GM13977 (cell line): ENCODE measurements around the gene ALDH1B1.

Experiments
- DNase-seq: peaks from one replicate; pipeline ENCODE4 v3.0.0; 2012; ENCODE audit warnings: low spot score
- CTCF ChIP-seq: IDR thresholded peaks from 2 replicates; pipeline ENCODE4 v1.5.1; 2012; ENCODE audit warnings: mild to moderate bottlenecking, control low read depth; ENCODE audit not compliant: insufficient read depth; ENCODE audit errors: extremely low read depth, missing control alignments
- in situ Hi-C: fragments of 300-500 bp; cut with MboI; formaldehyde crosslinking; loops from one replicate; pipeline ENCODE4 v1.12.0; 2022; ENCODE audit warnings: low sequenced_read_pairs, low pct_unique_long_range_greater_than_20kb, mixed read lengths, inconsistent platforms; ENCODE audit not compliant: unreplicated experiment

ALDH1B1 gene

GRCh38 chr9:38418366-38418765, 25.9 kb downstream of the ALDH1B1 start:
- no peak for DNase-seq
- TF ChIP-seq CTCF, result no peak
- in situ Hi-C loops, result no loop called here

DNA sequence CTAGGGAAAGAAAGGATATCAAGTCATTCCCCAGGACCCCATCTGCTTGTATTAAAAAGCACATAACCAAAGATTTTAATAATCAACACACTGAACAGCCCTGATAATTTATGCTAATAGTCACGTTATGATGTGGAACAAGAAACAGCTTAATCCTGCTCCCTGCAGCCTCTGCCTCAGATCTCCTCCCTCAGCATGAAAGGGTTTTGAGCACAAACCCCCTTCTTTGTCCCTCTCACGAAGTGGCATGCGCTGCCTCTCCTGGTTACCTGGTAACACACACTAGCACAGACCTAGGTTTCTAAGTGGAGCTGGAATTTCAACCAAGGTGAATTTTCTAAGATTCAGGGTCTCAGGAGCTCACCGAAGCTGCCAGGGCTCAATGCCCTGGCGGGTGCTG, 26.7 kb downstream of the ALDH1B1 start:
- DNase-seq, result no peak
- TF ChIP-seq CTCF, result no peak
- in situ Hi-C loops, result no loop called here

GRCh38 chr9:38421498-38422211, 29.2 kb downstream of the ALDH1B1 start:
- no peak for DNase-seq
- no peak for TF ChIP-seq CTCF
- in situ Hi-C loops, result no loop called here

- no peak for TF ChIP-seq CTCF
- no peak for DNase-seq
- in situ Hi-C loops, result no loop called here
Observed at GRCh38 chr9:38422555-38423260, 30.2 kb downstream of the ALDH1B1 start.

GRCh38 chr9:38423273-38423972, 30.9 kb downstream of the ALDH1B1 start:
- TF ChIP-seq CTCF, result no peak
- in situ Hi-C loops, result no loop called here
- no peak for DNase-seq

DNA sequence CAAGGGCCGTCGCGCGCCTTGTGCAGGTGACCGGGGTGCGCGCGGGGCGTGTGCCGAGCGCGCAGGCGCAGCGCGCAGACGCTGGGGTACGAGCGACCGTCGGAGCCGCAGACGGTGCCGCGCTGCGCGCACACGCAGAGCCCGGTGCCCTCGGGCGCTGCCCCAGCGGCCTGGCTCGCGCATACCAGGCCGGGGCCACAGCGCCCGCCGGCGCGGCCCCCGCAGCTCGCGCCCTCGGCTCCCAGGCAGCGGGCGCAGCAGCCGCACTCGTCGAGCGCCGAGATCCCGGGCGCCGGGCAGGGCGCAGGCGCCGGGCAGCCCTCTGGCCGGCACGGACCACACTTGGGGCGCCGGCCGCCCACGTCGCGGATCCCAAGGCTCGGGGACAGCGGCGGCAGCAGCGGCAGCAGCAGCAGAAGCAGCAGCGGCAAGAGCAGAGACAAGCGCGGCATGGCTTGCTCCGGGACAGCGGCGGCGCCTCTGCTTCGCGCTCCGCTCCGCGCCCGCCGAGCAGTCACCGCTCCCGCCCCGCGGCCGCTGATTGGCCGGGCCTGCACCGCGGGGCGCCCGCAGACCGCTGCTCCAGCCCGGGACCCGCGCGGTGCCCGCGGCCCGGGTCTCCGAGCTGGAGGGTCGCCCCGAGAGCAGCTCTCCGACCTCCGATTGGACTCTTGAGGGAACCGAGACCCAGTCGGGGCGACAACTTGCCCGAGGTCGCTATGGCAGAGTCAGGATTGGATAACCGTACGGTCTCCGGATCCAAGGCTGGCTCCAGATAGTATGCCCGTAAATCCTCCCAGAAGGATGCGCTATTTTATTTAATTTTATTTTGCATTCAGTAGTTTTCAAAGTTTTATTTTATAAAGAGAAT, 31.7 kb downstream of the ALDH1B1 start, which contains the start of gene IGFBPL1:
IGFBPL1 (minus strand) TSS at position 482 of the 871 bp plus-strand sequence; CDS start at position 452, 30 bp downstream.
- in situ Hi-C loops, result no loop called here
- TF ChIP-seq CTCF, result no peak
- DNase-seq, result peak; percentile 63
